GM15510 (cell line): ENCODE data around the gene CD1D.

ENCODE experiments used
- POLR2A ChIP-seq: IDR thresholded peaks from 3 replicates; pipeline ENCODE4 v1.6.1; 2011; ENCODE audit warnings: borderline replicate concordance; ENCODE audit not compliant: insufficient read length; ENCODE audit errors: extremely low read depth

The CD1D gene

GRCh38 chr1:158180741-158181576 is at the start of gene CD1D:
Gene CD1D, plus strand, starts transcription at chr1:158180895. Its CDS starts 207 bp downstream, at chr1:158181102.
- no peak for TF ChIP-seq POLR2A

- TF ChIP-seq POLR2A = no peak
These were observed 49.5 kb upstream of the CD1D start for GRCh38 chr1:158131217-158131616.

GRCh38 chr1:158140764-158141192 is 39.9 kb upstream of the CD1D start:
- TF ChIP-seq POLR2A = no peak

- TF ChIP-seq POLR2A = no peak
These were observed 35.4 kb upstream of the CD1D start for GRCh38 chr1:158145173-158145719.

- no peak for TF ChIP-seq POLR2A
These were observed 34.5 kb upstream of the CD1D start for GRCh38 chr1:158146165-158146564.

GRCh38 chr1:158146739-158147138 is 34.0 kb upstream of the CD1D start:
- no peak for TF ChIP-seq POLR2A

GRCh38 chr1:158147401-158147800 is 33.3 kb upstream of the CD1D start:
- TF ChIP-seq POLR2A = no peak

GRCh38 chr1:158147869-158148268 is 32.8 kb upstream of the CD1D start:
- no peak for TF ChIP-seq POLR2A

- TF ChIP-seq POLR2A = no peak
These were observed 32.2 kb upstream of the CD1D start for GRCh38 chr1:158148468-158148867.

- TF ChIP-seq POLR2A = no peak
These were observed 31.5 kb upstream of the CD1D start for GRCh38 chr1:158149175-158149574.

- no peak for TF ChIP-seq POLR2A
These were observed 31.0 kb upstream of the CD1D start for GRCh38 chr1:158149577-158150269.

GRCh38 chr1:158150523-158150922 is 30.2 kb upstream of the CD1D start:
- no peak for TF ChIP-seq POLR2A

GRCh38 chr1:158153179-158153578 is 27.5 kb upstream of the CD1D start:
- TF ChIP-seq POLR2A = no peak

- TF ChIP-seq POLR2A = no peak
These were observed 26.8 kb upstream of the CD1D start for GRCh38 chr1:158153746-158154444.

GRCh38 chr1:158154501-158154900 is 26.2 kb upstream of the CD1D start:
- no peak for TF ChIP-seq POLR2A

- no peak for TF ChIP-seq POLR2A
These were observed 25.0 kb upstream of the CD1D start for GRCh38 chr1:158155673-158156072.

- no peak for TF ChIP-seq POLR2A
These were observed 21.1 kb upstream of the CD1D start for GRCh38 chr1:158159597-158159996.
